HUES6 (cell line): ENCODE measurements around the gene B3GALNT1.

Experiments
- H3K27ac ChIP-seq: 2 replicates; pipeline ENCODE4 v1.7.0; 2013; ENCODE audit warnings: low read depth, mild to moderate bottlenecking, low read length, inconsistent platforms
- H3K27me3 ChIP-seq: 2 replicates; pipeline ENCODE4 v1.6.1; 2013; ENCODE audit warnings: low read length; ENCODE audit not compliant: control insufficient read depth, insufficient read depth
- H3K36me3 ChIP-seq: 2 replicates; pipeline ENCODE4 v1.6.1; 2013; ENCODE audit warnings: low read length; ENCODE audit not compliant: control insufficient read depth, insufficient read depth
- H3K4me1 ChIP-seq: 2 replicates; pipeline ENCODE4 v1.6.1; 2013; ENCODE audit warnings: low read length; ENCODE audit not compliant: control insufficient read depth, insufficient read depth
- H3K4me3 ChIP-seq: 2 replicates; pipeline ENCODE4 v1.5.1; 2013; ENCODE audit warnings: low read depth, low read length
- H3K9ac ChIP-seq: one replicate; pipeline ENCODE4 v1.6.1; 2013; ENCODE audit warnings: mild to moderate bottlenecking, low read length
- H3K9me3 ChIP-seq: 2 replicates; pipeline ENCODE4 v1.6.1; 2013; ENCODE audit warnings: low read depth, low read length; ENCODE audit not compliant: control insufficient read depth, insufficient read depth

B3GALNT1 gene

GRCh38 chr3:161104561-161105551 lies at the start of gene B3GALNT1:
Gene B3GALNT1 (minus strand): TSS chr3:161105349. CDS start chr3:161086754, 18,595 bp downstream.
- Histone ChIP-seq H3K27ac (no peak within 1 kb of the TSS), H3K36me3 (no peaks in the 10 kb centered on the region), H3K4me3 (peak within 1 kb of the TSS; percentile 66), H3K9me3 (no peaks in the 10 kb centered on the region), H3K9ac (peak within 1 kb of the TSS; percentile 64), H3K27me3 (peaks cover 25% of the 10 kb centered on the region), H3K4me1 (no peaks in the 10 kb centered on the region)

GRCh38 chr3:161153480-161153879 lies 48.3 kb upstream of the B3GALNT1 start:
- no peak overlapping the region for H3K4me3 ChIP-seq
- no peaks in the 10 kb centered on the region; the same call in 1 of the 2 replicates for H3K4me1 ChIP-seq
- no peaks in the 10 kb centered on the region for H3K36me3 ChIP-seq
- no peaks in the 10 kb centered on the region for H3K9me3 ChIP-seq
- H3K9ac ChIP-seq: no peak overlapping the region
- no peaks in the 10 kb centered on the region for H3K27me3 ChIP-seq
- no peak overlapping the region for H3K27ac ChIP-seq

- H3K4me3 ChIP-seq: no peak overlapping the region
- no peak overlapping the region for H3K9ac ChIP-seq
- H3K9me3 ChIP-seq: peaks cover 6% of the 10 kb centered on the region; the same call in 1 of the 2 replicates
- no peak overlapping the region for H3K27ac ChIP-seq
- no peaks in the 10 kb centered on the region for H3K36me3 ChIP-seq
- no peaks in the 10 kb centered on the region for H3K27me3 ChIP-seq
- H3K4me1 ChIP-seq: no peaks in the 10 kb centered on the region; the same call in 1 of the 2 replicates
These were observed 44.9 kb upstream of the B3GALNT1 start for GRCh38 chr3:161150001-161150525.

- Histone ChIP-seq H3K27me3 (no peaks in the 10 kb centered on the region), H3K4me3 (no peak overlapping the region), H3K36me3 (no peaks in the 10 kb centered on the region), H3K4me1 (no peaks in the 10 kb centered on the region; the same call in 1 of the 2 replicates), H3K9me3 (peaks cover 6% of the 10 kb centered on the region), H3K27ac (no peak overlapping the region), H3K9ac (no peak overlapping the region)
These were observed 44.4 kb upstream of the B3GALNT1 start for GRCh38 chr3:161149529-161149928.

GRCh38 chr3:161148832-161149475 lies 43.8 kb upstream of the B3GALNT1 start:
- Histone ChIP-seq H3K4me3 (no peak overlapping the region), H3K4me1 (no peaks in the 10 kb centered on the region; the same call in 1 of the 2 replicates), H3K9me3 (peaks cover 9% of the 10 kb centered on the region), H3K36me3 (no peaks in the 10 kb centered on the region), H3K27me3 (no peaks in the 10 kb centered on the region), H3K9ac (no peak overlapping the region), H3K27ac (no peak overlapping the region)

- Histone ChIP-seq H3K9me3 (peaks cover 14% of the 10 kb centered on the region), H3K27ac (no peak overlapping the region), H3K4me1 (peaks cover 4% of the 10 kb centered on the region; the same call in 1 of the 2 replicates), H3K4me3 (no peak overlapping the region), H3K36me3 (no peaks in the 10 kb centered on the region), H3K9ac (no peak overlapping the region), H3K27me3 (no peaks in the 10 kb centered on the region)
These were observed 37.3 kb upstream of the B3GALNT1 start for GRCh38 chr3:161142486-161142885.

GRCh38 chr3:161139686-161140085 lies 34.5 kb upstream of the B3GALNT1 start:
- no peak overlapping the region for H3K9ac ChIP-seq
- no peaks in the 10 kb centered on the region for H3K27me3 ChIP-seq
- H3K4me1 ChIP-seq: peaks cover 9% of the 10 kb centered on the region; the same call in 1 of the 2 replicates
- H3K9me3 ChIP-seq: peaks cover 9% of the 10 kb centered on the region
- H3K27ac ChIP-seq: no peak overlapping the region
- H3K36me3 ChIP-seq: no peaks in the 10 kb centered on the region
- no peak overlapping the region for H3K4me3 ChIP-seq

GRCh38 chr3:161137260-161137659 lies 32.1 kb upstream of the B3GALNT1 start:
- Histone ChIP-seq H3K4me3 (no peak overlapping the region), H3K27me3 (no peaks in the 10 kb centered on the region), H3K27ac (no peak overlapping the region; the same call in 1 of the 2 replicates), H3K36me3 (no peaks in the 10 kb centered on the region), H3K4me1 (peaks cover 9% of the 10 kb centered on the region; the same call in 1 of the 2 replicates), H3K9me3 (no peaks in the 10 kb centered on the region), H3K9ac (no peak overlapping the region)

- H3K27ac ChIP-seq: no peak overlapping the region
These were observed 27.2 kb upstream of the B3GALNT1 start for GRCh38 chr3:161132391-161132790.

GRCh38 chr3:161126495-161126894 lies 21.3 kb upstream of the B3GALNT1 start:
- H3K9me3 ChIP-seq: peaks cover 13% of the 10 kb centered on the region
- H3K4me1 ChIP-seq: no peaks in the 10 kb centered on the region
- no peak overlapping the region for H3K27ac ChIP-seq
- no peak overlapping the region for H3K9ac ChIP-seq
- no peaks in the 10 kb centered on the region for H3K27me3 ChIP-seq
- no peak overlapping the region for H3K4me3 ChIP-seq
- H3K36me3 ChIP-seq: no peaks in the 10 kb centered on the region

More at GRCh38 chr3:161132391-161132790, 27.2 kb upstream of the B3GALNT1 start:
- Histone ChIP-seq H3K4me1 (peaks cover 4% of the 10 kb centered on the region; the same call in 1 of the 2 replicates), H3K9me3 (no peaks in the 10 kb centered on the region), H3K36me3 (no peaks in the 10 kb centered on the region), H3K27me3 (no peaks in the 10 kb centered on the region), H3K9ac (no peak overlapping the region), H3K4me3 (no peak overlapping the region)
